ENCODE data around the gene TMEM178B.

The TMEM178B gene

DNA sequence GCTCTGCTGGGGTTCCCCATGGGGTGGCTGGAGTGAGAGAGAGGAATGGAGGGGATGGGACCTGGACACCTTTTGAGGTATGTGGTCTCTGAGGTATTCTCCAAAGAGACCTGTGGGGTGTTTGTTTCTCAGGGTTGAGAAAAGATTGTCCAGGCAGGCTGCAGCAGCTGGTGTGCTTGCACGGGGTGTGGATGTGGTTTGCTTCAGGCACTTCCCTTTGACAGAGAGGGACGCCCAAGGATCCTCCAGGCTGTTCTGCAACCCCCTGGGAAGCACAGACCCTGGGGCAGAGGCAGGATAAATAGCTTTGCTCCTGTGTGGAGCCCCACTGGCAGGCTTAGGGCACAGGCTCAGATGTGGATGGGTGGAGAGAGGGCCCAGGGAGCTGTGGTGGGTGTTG is 362.3 kb downstream of the TMEM178B start:
- DNase-seq (ENCODE audit: low read depth) = no peak
- H3K4me3 ChIP-seq (replicated peaks; ENCODE audit: low read depth, low read length) = no peak overlapping the region
- TF ChIP-seq CTCF (IDR thresholded peaks at IDR 0.05; ENCODE audit: low read length, missing control alignments) = no peak

DNA sequence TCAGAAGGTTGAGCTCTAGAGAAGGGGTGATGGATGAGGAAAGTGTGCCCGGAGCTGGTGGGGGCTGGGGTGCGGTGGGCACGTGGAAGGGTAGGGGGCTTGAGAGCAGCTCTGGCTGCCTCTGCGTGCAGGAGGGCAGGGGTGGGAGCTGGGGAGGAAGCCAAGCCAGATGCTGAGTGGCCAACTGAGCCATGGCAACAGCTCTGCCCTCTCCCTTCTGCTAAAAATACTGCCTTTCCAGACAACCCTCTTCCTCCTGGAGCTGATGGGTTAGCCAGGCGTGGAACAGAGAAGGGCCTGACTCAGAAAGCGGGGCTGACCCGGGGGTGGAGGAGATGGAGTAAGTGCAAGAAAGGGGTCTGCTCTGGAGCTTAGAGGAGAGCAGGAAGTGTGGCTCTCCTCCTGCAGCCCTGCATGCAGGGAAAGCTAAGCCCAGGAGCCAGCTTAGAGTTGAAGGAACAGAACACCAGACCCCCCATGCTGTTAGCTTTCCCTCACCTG is 362.8 kb downstream of the TMEM178B start:
- DNase-seq (ENCODE audit: low read depth) = no peak
- no peak overlapping the region for H3K4me3 ChIP-seq (replicated peaks; ENCODE audit: low read depth, low read length)
- no peak for TF ChIP-seq CTCF (IDR thresholded peaks at IDR 0.05; ENCODE audit: low read length, missing control alignments)

DNA sequence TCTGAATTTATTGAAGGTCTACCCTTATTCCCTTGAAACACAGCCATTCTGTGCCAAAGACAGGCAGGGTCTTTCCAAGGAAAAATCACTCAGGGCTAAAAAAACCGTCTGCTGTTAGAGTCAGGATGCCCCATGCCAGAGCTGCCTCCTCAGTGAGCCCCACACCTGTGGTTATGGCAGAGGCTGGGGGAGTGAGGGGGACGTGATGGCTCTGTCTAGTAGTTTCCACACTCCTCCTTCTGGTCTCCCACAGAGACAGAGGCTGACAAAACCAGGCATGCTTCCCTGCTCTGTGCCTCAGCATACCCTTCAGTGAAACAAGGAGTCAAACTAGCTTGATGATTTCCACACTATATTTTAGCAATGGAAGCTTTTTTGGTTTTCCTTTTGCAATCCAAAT is 365.3 kb downstream of the TMEM178B start:
- H3K4me3 ChIP-seq (replicated peaks; ENCODE audit: low read depth, low read length) = no peak overlapping the region
- no peak for TF ChIP-seq CTCF (IDR thresholded peaks at IDR 0.05; ENCODE audit: low read length, missing control alignments)
- DNase-seq (ENCODE audit: low read depth) = no peak

DNA sequence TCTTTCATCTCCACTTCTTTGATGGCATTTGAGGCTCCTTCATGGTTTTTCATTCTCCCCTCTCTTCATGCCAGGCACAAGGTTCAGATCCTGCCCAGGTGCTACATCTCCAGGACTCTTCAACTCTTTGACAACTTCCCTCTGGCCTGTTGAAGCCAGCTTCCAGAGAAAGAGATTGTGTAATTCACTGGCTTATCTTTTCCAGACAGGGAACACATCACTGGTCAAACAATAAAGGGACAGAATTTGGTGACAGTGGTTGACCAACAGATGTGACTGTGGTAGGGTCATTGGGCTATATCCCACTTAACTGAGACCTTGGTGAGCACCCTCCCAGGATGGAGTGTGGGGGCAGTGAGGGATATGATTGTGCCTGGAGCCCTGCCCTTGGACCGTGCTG is 365.9 kb downstream of the TMEM178B start:
- DNase-seq (ENCODE audit: low read depth) = no peak
- H3K4me3 ChIP-seq (replicated peaks; ENCODE audit: low read depth, low read length) = no peak overlapping the region
- no peak for TF ChIP-seq CTCF (IDR thresholded peaks at IDR 0.05; ENCODE audit: low read length, missing control alignments)

DNA sequence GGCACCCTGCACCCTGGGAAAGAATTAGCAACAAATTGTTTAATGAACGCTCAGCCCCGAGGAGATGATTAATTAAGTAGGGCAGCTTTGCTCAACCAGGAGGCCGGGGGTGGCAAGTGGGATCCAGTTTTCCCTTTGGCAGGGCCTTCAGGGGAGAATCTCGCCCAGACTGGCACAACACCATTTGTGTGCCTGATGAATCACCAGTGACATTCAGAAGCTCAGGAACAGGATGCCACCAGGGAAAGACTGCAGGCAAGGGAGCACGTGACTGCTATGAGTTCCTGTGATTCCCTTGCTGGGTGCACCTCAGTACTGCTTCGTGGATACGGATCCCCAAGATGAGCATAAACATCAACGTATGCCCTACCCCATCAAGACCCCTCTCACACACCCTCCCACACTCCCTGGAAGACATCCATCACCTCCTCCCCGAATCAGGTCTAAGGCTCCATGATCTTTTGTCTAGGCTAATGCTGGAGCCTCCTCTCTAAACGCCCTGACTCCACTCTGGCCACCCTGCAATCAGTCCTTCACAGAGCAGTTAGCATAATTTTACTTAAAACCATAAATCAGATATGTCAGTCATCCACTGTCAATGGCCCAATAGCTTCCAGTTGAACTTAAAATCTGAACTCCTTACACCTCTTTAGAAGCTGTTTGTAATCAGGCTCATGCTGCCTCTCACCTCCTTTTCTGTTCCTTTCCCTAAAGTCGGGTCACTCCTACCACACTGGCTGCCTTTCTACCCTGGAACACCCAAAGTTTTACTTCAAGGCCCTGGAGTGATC is 368.2 kb downstream of the TMEM178B start:
- no peak for DNase-seq (ENCODE audit: low read depth)
- TF ChIP-seq CTCF (IDR thresholded peaks at IDR 0.05; ENCODE audit: low read length, missing control alignments) = no peak
- no peak overlapping the region for H3K4me3 ChIP-seq (replicated peaks; ENCODE audit: low read depth, low read length)

DNA sequence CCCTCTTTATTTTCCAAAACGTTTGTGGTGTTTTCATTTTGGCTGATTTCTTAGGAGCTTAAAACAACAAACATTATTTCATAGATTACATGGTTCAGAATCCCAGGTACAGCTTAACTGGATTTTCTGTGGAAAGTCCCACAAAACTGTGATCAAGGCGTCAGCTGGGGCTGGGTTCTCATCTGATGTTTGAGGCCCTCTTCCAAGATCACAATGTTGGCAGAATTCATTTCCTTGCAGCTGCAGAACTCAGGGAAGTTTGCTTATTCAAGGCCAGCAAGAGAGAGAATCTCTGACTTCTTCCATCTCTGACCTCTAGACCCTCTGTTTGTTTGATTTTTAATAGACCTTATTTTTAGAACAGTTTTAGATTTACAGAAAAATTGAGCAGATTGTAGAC is 368.9 kb downstream of the TMEM178B start:
- no peak for DNase-seq (ENCODE audit: low read depth)
- TF ChIP-seq CTCF (IDR thresholded peaks at IDR 0.05; ENCODE audit: low read length, missing control alignments) = no peak
- H3K4me3 ChIP-seq (replicated peaks; ENCODE audit: low read depth, low read length) = no peak overlapping the region

GRCh38 chr7:141444961-141445360 is 371.1 kb downstream of the TMEM178B start:
- DNase-seq (ENCODE audit: low read depth) = no peak

More at GRCh38 chr7:141444961-141445360, 371.1 kb downstream of the TMEM178B start:
- TF ChIP-seq CTCF (IDR thresholded peaks at IDR 0.05; ENCODE audit: low read length, missing control alignments) = no peak
- no peak overlapping the region for H3K4me3 ChIP-seq (replicated peaks; ENCODE audit: low read depth, low read length)
